K562 (cell line): ENCODE results near the gene MYO1A. TPM values are rescaled to one million over a fixed set of nuclear protein-coding genes. Genes with fewer than 3 reads are reported as not detected.

Experiments
- ATAC-seq: fragments of 200-7000 bp; cut with Tn5 transposase; 3 replicates; pipeline ENCODE4 v1.9.1; 2020; ENCODE audit warnings: moderate library complexity
- BruUV-seq: library from RNA; stranded (reverse); fragments of 400-500 nt; replicated peaks from 2 replicates; lab custom pipeline; 2021; lab: Mats Ljungman, UMichigan
- CTCF ChIA-PET: fragments of 300-600 bp; formaldehyde crosslinking; extraction: SDS; loops from one replicate; lab custom pipeline; 2021; ENCODE audit warnings: low intra/inter-chr PET ratio; lab: Yijun Ruan, JAX
- POLR2A ChIA-PET: fragments of 300-600, 350-650 bp; sonication (Branson Sonifier 250); formaldehyde crosslinking; extraction: SDS; loops from one replicate; lab custom pipeline; 2021; ENCODE audit warnings: antibody characterized with exemption, inconsistent platforms; lab: Yijun Ruan, JAX
- DNase-seq, 4 experiments: peaks; one replicate each; pipeline versions ENCODE4 v3.0.0 to v3.0.0-alpha.2; 2011 to 2018; ENCODE audit warnings: low spot score in 3 of 4, mixed read lengths in 3 of 4; ENCODE audit errors: extremely low read depth in 1 of 4
- FAIRE-seq: peaks from 2 replicates; lab custom pipeline; 2011; peaks lifted over from hg19 to GRCh38; lab: Jason Lieb, UNC
- H2AFZ ChIP-seq: 2 replicates; pipeline ENCODE4 v1.6.0; 2011; ENCODE audit warnings: low read depth, low read length, control low read depth, inconsistent platforms
- H3K27ac ChIP-seq: fragments of 200-600 bp; 3 replicates; pipeline ENCODE4 v1.8.0; 2011; ENCODE audit warnings: low read depth, mild to moderate bottlenecking, control low read depth, inconsistent platforms, low read length, moderate library complexity, mixed read lengths; ENCODE audit errors: extremely low read depth
- H3K27me3 ChIP-seq, 2 experiments: fragments of 300-600 bp in 1 of 2; 2 replicates in 1 of 2; 3 replicates in 1 of 2; pipeline versions ENCODE4 v1.6.0 to v1.8.0; 2011; ENCODE audit warnings: inconsistent platforms in 2 of 2, low read length in 2 of 2, mild to moderate bottlenecking in 1 of 2, mixed read lengths in 1 of 2, moderate library complexity in 1 of 2; ENCODE audit not compliant: control insufficient read depth in 2 of 2, insufficient read depth in 2 of 2
- H3K36me3 ChIP-seq: fragments of 300-600 bp; 3 replicates; pipeline ENCODE4 v1.8.0; 2011; ENCODE audit warnings: mild to moderate bottlenecking, low read length, inconsistent platforms; ENCODE audit not compliant: control insufficient read depth, insufficient read depth
- H3K4me1 ChIP-seq, 2 experiments: fragments of 200-600 bp in 1 of 2; replicated peaks in 1 of 2; 2 replicates in 1 of 2; 3 replicates in 1 of 2; pipeline versions ENCODE4 v1.5.1 to v1.8.0; 2011; ENCODE audit warnings: inconsistent platforms in 2 of 2, low read length in 2 of 2, mild to moderate bottlenecking in 1 of 2, mixed read lengths in 1 of 2, moderate library complexity in 1 of 2; ENCODE audit not compliant: control insufficient read depth in 2 of 2, insufficient read depth in 2 of 2
- H3K4me2 ChIP-seq: 2 replicates; pipeline ENCODE4 v1.6.1; 2011; ENCODE audit warnings: low read length, control low read depth, inconsistent platforms, mixed read lengths; ENCODE audit not compliant: insufficient read depth
- H3K4me3 ChIP-seq: fragments of 200-600 bp; sonication (generic), shearing (Covaris generic); 2 replicates; pipeline ENCODE4 v1.5.1; 2016; ENCODE audit warnings: control low read depth, inconsistent platforms
- H3K79me2 ChIP-seq: fragments of 200-600 bp; 3 replicates; pipeline ENCODE4 v1.8.0; 2011; ENCODE audit warnings: low read length, inconsistent platforms; ENCODE audit not compliant: control insufficient read depth, insufficient read depth
- H3K9ac ChIP-seq, 2 experiments: 2 replicates each; pipeline versions ENCODE4 v1.6.0 to v1.6.1; 2011; ENCODE audit warnings: low read depth in 2 of 2, low read length in 2 of 2, control low read depth in 1 of 2, inconsistent platforms in 1 of 2, mild to moderate bottlenecking in 1 of 2, mixed read lengths in 1 of 2; ENCODE audit not compliant: insufficient read depth in 1 of 2
- H3K9me1 ChIP-seq: one replicate; pipeline ENCODE4 v1.6.0; 2011; ENCODE audit warnings: inconsistent platforms, mild to moderate bottlenecking, low read length, moderate library complexity; ENCODE audit not compliant: control insufficient read depth, insufficient read depth
- H3K9me3 ChIP-seq: replicated peaks from 2 replicates; pipeline ENCODE4 v1.5.1; 2011; ENCODE audit warnings: low read depth, low read length, inconsistent platforms; ENCODE audit not compliant: control insufficient read depth, insufficient read depth
- H4K20me1 ChIP-seq: replicated peaks from 2 replicates; pipeline ENCODE4 v1.6.1; 2011; ENCODE audit warnings: low read length, inconsistent platforms, mixed read lengths; ENCODE audit not compliant: control insufficient read depth, insufficient read depth
- CBX1 ChIP-seq: sonication (generic); IDR thresholded peaks from 2 replicates; pipeline ENCODE4 v1.6.1; 2016; ENCODE audit warnings: antibody characterized with exemption, low read depth, mild to moderate bottlenecking
- KAT8 ChIP-seq: fragments of 450-650 bp; IDR thresholded peaks from 2 replicates; pipeline ENCODE4 v1.6.1; 2016; ENCODE audit warnings: low read depth, mild to moderate bottlenecking
- MEIS2 ChIP-seq: fragments of 450-650 bp; IDR thresholded peaks from 2 replicates; pipeline ENCODE4 v1.6.1; 2014; ENCODE audit warnings: mild to moderate bottlenecking; ENCODE audit not compliant: partially characterized antibody
- PBX2 ChIP-seq, 2 experiments: IDR thresholded peaks in 1 of 2; conservative IDR thresholded peaks in 1 of 2; 2 replicates each; pipeline ENCODE4 v1.6.1; 2016; ENCODE audit warnings: low read depth in 2 of 2, mild to moderate bottlenecking in 1 of 2, missing compliant biosample characterization in 1 of 2, missing genetic modification characterization in 1 of 2, moderate library complexity in 1 of 2
- PKNOX1 ChIP-seq: fragments of 450-650 bp; IDR thresholded peaks from 2 replicates; pipeline ENCODE4 v1.6.1; 2016
- WGBS: fragments of 100-300 bp; shearing (Covaris generic); methylation state at CpG from one replicate; pipeline ENCODE4 v1.1.6; 2016; ENCODE audit warnings: low coverage, mixed read lengths; ENCODE audit not compliant: insufficient coverage; ENCODE audit errors: missing lambda C conversion rate; 5-methylcytosine and 5-hydroxymethylcytosine counted together
- in situ Hi-C: fragments of 300-500 bp; cut with MboI; formaldehyde crosslinking; loops from 4 replicates; pipeline ENCODE4 v1.15.0; 2018; ENCODE audit warnings: inconsistent platforms, mixed read lengths
- intact Hi-C: fragments of 100-400 bp; cut with micrococcal nuclease; formaldehyde crosslinking; loops from 2 replicates; pipeline ENCODE4 v1.14.2; 2022
- polyA plus RNA-seq, 8 experiments: library from polyadenylated mRNA; depleted of rRNA in 4 of 8; stranded (reverse) in 5 of 8; unstranded in 3 of 8; fragments of >200 nt; fragmentation: Nextera tagmentation in 2 of 8; fragmentation: Illumina TruSeq in 1 of 8; extraction: Ambion mirVana in 2 of 8; extraction: Trizol in 1 of 8; gene quantifications; 2 replicates each; pipeline versions ENCODE4 v1.2.1 to v1.2.3, GENCODE V29; 2011 to 2014; ENCODE audit warnings: inconsistent platforms in 1 of 8, missing spikeins in 1 of 8
- total RNA-seq, 7 experiments: library from RNA; depleted of rRNA in 6 of 7; stranded (reverse); fragments of >200 nt in 6 of 7; fragmentation: Illumina TruSeq in 2 of 7; extraction: Trizol in 2 of 7; gene quantifications; 2 replicates each; pipeline versions ENCODE4 v1.2.1 to v1.2.3, GENCODE V29; 2011 to 2021; ENCODE audit warnings: low replicate concordance in 1 of 7

The MYO1A gene
- total and polyA plus RNA-seq, 9 of the 15 experiments (the other 6 are each of a cell fraction or from before 2014, with no cell fraction given): 0.03 to 0.29 (median 0.14) TPM; not detected in 2

DNA sequence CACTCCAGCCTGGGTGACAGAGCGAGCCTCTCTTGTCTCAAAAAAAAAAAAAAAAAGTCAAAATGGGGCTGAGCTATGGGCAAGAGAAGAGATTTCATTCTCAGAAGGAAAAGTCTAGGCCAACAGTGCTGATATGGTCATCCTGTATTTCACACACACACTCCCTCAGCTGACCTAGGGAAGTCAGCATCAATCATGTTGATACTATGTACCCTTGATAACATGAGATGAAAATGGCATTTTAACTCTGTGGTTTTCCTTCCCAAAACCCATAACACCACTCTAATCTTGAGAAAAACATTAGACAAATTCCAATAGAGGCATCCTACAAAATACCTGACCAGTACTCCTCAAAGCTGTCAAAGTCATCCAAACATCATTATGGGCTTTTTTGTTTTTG is 30.9 kb upstream of the MYO1A start:
- no peak for TF ChIP-seq PBX2 (CRISPR knock-in tag; IDR thresholded peaks at IDR 0.05; ENCODE audit: low read depth)
- TF ChIP-seq PBX2 (tag; conservative IDR thresholded peaks at IDR 0.05; ENCODE audit: low read depth): peak; percentile 68
- peak; percentile 51 for TF ChIP-seq PKNOX1
- no peak for TF ChIP-seq CBX1
- TF ChIP-seq MEIS2: peak; percentile 77
- TF ChIP-seq KAT8: no peak
- Histone ChIP-seq H3K9ac (no peak overlapping the region), H3K9me1 (no peaks in the 10 kb centered on the region), H3K79me2 (peaks cover 26% of the 10 kb centered on the region), H2AFZ (no peak overlapping the region), H3K27ac (no peak overlapping the region), H3K27me3 (no peaks in the 10 kb centered on the region), H4K20me1 (no peaks in the 10 kb centered on the region), H3K4me2 (no peak overlapping the region), H3K9me3 (no peaks in the 10 kb centered on the region), H3K36me3 (peaks cover 7% of the 10 kb centered on the region; the same call in 1 of the 3 replicates), H3K4me1 (peaks cover 18 to 21% of the 10 kb centered on the region in 2 experiments), H3K4me3 (no peak overlapping the region)
- no TSS peak for BruUV-seq
- CTCF ChIA-PET: no interaction called here
- ATAC-seq (no peak), FAIRE-seq (no peak), DNase-seq (no peak)
- 67% methylated on average over 1 of the region's 1 CpG for WGBS
- POLR2A ChIA-PET: interaction anchor here (0.7 to 3.6 kb wide), 4 partner anchors 9 to 22 kb away, joined by 3 to 44 read pairs (median 4); partner anchors contain the start of gene NAB2
- in situ Hi-C loops (no loop called here), intact Hi-C loops (loop anchor here (10.0 kb wide), 1 partner anchor 446 kb away; the partner anchor contains the start of gene BAZ2A)
